Ovary (tissue), 3 donors: Measurements from ENCODE around the gene VWA1.

Source experiments
- POLR2A ChIP-seq: fragments of 450-650 bp; IDR thresholded peaks from one replicate; pipeline ENCODE4 v1.6.1; 2017; ENCODE audit warnings: antibody characterized with exemption, mild to moderate bottlenecking, moderate library complexity
- TF ChIP-seq, protein P1 (sequence below), 3 donors: fragments of 450-650 bp in 2 of 3; fragments of 200-600 bp in 1 of 3; IDR thresholded peaks; one replicate each; pipeline versions ENCODE4 v1.5.1 to v1.8.0; 2016 to 2022; ENCODE audit warnings: antibody characterized with exemption in 3 of 3, mild to moderate bottlenecking in 1 of 3
- donor health status: DM: no; HTN: no; CAD: no.

- TF ChIP-seq, protein P1, sequence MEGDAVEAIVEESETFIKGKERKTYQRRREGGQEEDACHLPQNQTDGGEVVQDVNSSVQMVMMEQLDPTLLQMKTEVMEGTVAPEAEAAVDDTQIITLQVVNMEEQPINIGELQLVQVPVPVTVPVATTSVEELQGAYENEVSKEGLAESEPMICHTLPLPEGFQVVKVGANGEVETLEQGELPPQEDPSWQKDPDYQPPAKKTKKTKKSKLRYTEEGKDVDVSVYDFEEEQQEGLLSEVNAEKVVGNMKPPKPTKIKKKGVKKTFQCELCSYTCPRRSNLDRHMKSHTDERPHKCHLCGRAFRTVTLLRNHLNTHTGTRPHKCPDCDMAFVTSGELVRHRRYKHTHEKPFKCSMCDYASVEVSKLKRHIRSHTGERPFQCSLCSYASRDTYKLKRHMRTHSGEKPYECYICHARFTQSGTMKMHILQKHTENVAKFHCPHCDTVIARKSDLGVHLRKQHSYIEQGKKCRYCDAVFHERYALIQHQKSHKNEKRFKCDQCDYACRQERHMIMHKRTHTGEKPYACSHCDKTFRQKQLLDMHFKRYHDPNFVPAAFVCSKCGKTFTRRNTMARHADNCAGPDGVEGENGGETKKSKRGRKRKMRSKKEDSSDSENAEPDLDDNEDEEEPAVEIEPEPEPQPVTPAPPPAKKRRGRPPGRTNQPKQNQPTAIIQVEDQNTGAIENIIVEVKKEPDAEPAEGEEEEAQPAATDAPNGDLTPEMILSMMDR (IDR thresholded peaks at IDR 0.05): no peak
- TF ChIP-seq POLR2A: no peak
These were observed 17.4 kb downstream of the VWA1 start for GRCh38 chr1:1452882-1453281.
